GM15510 (cell line): ENCODE data around the gene SFTA2.

Experiments used
- POLR2A ChIP-seq: IDR thresholded peaks from 3 replicates; pipeline ENCODE4 v1.6.1; 2011; ENCODE audit warnings: borderline replicate concordance; ENCODE audit not compliant: insufficient read length; ENCODE audit errors: extremely low read depth

Gene SFTA2

DNA sequence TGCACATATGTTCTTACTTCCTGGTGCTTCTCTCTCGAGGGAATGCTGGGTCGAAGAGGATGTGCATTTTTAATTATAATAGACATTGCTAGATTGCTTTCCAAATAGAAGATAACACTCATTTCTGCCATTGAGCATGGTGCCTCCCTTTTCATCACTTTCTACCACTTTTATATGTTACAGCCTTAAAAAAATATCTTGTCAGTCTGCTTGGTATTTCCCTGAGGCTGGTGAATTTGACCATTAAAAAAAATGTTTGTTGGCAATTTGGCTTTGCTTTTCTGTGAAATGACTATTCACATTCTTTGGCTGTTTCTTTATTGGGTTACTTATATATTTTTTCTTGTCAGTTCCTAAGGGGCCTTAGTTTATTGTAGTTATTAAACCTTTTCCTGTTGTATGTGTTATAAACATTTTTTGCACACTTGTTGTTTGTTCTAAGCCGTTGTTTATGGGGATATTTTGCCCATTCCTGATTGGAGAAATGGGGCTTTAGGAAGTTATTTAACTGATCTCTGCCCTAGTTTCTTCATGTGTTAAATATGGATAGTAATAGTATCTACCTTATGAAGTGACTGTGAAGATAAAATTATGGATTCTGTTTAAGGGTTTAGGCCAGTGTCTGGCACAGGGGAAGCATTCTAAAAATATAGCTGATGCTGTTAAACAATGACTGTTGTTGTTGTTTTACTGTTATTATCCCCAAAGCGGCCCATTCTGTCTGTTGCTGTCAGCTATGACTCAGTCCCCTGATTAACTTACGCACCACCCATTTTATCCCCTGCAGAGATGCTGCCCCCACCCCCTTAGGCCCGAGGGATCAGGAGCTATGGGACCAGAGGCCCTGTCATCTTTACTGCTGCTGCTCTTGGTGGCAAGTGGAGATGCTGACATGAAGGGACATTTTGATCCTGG is 43.8 kb downstream of the SFTA2 start:
- TF ChIP-seq POLR2A = no peak

DNA sequence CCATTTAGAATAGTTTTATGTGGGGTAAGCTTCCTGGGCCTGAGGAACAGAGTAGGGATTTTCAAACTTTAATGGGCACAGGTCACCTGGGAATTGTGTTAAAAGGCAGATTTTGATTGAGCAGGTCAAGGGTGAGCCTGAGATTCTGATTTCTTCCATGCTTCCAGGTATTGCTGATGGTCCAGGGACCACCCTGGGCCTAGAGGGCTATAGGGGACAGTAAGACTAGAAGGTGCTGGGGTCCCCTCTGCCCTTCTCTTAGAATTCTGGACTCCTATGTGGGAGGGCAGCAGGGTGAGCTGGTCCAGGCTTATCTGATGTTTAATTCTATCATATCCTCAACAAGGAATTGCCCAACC is 45.1 kb downstream of the SFTA2 start:
- no peak for TF ChIP-seq POLR2A

DNA sequence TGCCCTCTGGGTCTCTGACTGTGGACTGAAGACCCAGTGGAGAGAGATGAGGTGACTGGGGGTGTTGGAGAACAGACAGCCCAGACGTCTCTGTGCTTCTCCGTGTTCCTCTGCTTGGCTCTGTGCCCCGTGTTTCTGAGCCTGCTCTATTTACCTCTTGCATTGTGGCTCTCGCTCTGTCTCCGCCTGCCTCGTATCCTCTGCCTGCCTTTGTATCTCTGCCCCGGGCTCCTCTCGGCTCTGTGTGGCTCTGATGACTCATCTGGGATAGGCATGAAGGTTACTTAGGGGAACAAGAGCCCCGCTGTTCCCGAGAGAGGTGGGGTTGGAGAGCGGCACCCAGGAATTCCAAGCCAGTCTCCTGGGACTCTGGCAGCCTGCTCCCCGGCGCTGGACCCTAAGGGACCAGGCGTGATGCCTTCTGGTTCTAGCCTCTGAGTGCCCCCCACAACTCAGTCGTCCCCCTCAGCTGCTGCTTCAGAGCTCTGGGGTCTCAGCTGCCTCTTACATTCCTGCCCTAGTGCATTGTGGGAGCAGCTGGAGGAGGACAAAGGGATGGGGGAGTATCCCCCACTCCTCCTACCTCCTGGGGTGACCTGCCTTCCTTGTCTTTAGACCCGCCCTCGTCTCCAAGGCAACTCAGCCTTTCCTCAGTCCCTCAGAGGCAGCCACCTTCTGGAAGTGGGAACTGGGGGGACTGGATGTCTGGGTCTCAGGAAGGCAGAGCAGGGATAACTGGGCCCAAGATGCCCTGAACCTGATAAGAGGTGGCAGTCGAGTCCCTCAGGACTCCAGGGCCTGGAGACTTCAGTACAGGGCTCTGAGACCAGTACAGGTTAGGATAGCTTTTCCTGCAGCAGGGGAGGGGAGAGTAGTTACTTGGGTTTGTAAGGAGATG is 45.7 kb downstream of the SFTA2 start:
- no peak for TF ChIP-seq POLR2A

DNA sequence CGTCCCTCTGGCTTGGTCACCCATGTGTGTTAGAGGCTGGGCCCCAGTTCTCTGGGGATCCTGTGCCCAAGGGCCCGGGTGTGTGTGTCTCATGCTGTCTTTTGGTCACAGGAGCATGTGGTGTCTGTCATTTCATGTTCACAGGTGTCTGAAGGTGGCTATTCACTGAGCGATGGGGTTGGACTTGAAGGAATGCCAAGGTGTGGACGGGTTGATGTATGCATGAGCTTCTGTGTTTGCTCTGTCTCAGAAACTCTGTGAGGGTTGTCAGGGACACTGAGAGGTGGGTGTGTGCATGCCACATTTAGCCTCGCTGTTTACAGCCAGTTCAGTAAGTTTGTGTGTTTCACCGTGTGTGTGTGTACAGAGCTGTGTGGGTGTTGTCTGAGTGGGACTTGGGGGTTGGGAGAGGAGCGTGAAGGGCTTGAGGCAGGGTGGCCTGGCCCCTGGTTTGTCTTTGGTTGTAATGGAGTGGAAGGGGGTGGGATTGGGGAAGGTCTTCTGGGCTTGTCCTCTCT is 46.4 kb downstream of the SFTA2 start:
- no peak for TF ChIP-seq POLR2A

DNA sequence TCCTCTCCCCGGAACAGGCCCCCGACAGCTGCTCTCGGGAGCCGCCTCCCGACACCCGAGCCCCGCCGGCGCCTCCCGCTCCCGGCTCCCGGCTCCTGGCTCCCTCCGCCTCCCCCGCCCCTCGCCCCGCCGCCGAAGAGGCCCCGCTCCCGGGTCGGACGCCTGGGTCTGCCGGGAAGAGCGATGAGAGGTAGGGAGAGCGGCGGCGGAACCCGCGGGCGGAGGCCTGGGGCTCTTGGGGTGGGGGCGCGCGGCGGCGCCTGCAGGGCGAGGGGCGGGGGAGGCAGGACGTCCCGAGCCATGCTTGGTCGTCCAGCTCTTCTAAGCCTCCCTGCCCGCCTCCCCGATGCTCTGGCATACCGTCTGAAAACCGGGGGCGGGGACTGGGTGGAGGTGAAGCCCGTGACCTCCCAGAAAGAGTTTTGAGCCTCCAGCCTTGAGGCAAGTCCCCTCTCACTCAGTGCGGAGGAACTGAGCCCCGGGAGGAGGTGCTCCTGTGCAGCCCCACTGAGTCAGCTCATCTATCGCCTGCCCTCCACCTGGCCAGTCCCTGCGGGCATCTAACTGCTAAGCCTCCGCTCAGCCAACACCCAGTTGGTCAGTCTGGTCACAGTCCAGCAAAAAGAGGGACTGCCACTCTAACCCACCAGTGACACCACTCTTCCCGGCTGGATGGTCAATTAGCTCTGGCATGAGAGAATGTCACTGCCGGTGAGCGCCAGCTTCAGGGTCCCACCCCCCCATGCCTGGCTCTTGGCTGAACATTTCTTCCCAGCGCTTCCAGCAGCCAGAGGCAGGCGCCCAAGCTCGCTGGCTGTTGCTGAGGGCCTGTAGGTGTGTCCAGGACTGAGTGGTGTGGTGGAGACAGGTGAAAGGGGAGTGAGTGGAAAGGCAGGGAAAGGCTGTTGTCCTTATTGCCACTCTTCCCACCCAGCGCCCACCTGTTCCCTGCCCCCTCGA is 47.2 kb downstream of the SFTA2 start:
- TF ChIP-seq POLR2A = peak; percentile 10

DNA sequence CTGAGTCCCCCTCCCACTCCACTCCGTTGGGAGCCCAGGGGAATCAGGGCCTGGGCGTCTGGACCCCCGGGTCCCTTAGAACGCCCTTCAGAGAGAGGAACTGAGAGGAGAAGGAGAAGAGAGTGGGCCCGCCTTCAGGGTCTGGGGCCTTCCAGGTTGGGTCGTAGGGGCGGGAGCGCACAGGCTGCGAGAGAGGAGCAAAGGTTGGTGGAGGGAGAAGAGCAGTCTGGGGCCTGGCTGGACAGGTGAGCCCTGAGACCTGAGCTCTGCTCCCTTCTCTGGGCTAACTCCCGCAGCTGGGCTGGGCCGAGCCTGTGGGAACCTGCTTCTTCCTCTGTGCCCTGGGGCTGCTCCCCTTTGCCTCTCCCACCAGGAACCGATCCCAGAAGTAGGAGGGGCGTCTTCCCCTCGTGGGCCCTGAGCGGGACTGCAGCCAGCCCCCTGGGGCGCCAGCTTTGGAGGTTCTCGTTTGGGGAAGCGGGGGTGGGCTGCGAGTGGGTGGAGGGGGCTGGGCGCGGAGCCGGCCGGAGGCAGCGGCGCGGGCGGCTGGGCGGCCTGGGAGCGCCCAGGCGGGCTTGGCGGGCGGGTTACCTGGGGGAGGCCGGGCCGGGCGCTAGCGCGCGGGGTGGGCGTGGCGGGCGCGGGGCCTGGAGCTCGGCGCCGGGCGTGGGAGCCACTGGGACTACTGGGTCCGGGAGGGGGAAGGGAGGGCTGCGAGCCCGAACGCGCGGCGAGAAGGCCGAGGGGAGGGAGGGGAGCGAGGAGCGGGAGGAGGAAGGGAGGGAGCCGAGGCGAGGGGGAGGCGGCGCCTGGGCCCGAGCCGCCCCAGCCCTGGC is 48.1 kb downstream of the SFTA2 start, which contains the start of gene DDR1:
DDR1 (plus strand) TSS at position 835 of the 836 bp plus-strand sequence. CDS start 4,211 bp downstream, outside the sequence.
- peak; percentile 15 for TF ChIP-seq POLR2A

DNA sequence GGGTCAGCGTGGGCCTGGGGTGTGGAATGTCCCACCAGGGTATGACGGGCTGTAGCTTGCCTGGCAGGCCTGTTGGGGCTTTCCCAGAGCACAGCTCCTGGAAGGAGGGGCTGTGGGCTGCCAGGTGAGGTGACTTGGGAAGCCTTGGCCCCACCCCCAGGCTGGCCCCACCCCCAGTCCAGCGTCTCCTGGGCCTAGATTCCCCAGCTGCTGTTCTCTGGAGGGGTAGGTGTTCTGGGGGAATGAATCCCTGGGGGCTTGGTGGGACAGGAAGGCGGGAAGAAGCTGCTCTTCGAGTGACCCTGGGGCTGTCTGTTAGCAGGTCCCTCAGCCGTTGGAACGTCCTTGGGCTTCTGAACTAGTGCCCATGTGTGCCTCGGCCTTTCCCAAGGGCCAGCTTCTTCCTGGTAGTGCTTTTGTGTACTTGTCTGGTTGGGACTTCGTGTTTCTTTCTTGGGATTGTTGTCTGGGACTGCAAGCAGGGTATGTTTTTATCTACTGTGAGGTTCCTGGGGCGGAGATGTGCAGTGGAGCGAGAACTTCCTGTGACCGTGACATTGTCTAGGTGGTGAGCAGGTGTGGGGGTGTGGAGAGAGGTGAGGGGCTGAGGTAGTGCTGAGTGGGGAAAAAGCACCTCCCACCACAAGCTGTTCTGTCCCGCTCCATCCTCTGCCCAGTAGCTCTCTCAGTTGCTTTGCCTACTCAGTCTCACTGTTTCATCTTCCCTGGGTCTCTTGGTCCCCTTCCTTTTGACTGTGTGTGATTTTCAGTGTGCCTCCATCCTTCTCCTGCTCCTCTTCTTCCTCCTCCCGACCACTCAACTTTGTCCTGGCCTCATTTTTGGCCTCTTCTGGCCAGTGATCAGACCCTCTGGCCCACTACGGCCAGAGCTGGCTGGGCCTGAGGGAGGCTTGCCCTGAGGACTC is 48.9 kb downstream of the SFTA2 start:
- TF ChIP-seq POLR2A = no peak

DNA sequence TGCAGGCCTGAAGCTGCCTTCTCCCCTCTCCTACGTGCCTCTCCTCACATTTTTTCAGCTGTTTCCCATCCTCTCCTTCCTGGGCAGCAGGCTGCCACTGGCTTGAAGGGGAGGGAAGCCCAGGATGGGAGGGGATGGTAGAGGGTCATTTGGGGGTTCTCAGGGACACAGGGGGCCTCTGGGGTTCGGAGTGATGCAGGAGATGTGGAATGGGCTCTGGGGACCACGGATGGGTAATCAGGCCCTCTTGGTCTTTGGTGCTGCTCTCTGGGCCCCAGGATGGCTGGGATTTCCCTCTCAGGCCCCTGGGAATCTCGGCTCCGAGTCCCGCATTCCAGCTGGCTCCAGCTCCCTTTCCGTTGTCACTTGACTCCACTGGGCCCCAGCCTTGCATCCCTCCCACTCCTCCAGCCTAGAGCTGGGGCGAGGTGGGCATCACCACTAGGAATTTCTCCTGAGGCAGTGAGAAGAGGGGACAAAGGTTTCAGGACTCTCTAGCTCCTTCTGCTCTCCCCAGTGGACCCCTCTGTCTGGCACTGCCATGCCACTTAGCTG is 49.7 kb downstream of the SFTA2 start:
- no peak for TF ChIP-seq POLR2A

DNA sequence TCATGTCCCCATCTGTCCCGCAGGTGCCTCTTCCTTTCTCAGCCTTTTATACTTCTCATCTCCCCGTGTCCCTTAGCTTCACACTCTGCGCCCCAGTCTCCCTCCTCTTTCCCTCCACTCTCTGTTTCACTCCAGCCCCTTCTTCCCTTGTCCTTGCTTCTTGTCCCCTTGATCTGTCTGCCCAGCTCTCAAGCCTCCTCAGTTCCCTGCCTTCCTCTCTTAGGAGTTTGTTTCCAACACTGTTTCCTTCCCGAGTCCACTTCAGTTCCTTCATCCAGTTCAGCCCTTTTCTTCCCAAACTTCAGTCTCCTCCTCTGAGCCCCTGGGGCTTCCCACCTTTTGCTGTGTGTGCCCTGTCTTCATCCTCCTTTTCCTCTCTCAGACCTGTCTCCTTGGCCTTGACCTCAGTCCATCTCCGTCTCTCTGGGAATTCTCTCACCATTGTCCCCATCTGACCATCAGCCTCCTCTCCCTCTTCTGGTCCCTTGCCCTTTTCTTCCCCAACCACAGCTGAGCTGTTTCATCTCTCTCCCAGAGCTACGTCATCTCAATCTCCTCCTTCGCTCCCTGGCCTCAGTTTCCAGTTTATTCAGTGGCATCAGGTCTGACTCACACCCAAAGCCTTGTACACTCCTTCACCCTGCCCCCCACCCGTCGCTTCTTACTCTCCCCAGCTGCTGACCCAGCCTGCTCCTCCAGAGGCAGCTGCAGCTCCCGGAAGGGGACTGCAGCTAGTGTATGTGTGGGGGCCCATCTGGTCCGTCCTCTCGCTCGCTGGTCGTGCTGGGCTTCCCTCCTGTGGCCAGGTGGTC is 50.4 kb downstream of the SFTA2 start:
- no peak for TF ChIP-seq POLR2A
